Panc1 (cell line): ENCODE data around the gene PPP1R16B. TPM values are rescaled to one million over a fixed set of nuclear protein-coding genes. Genes with fewer than 3 reads are reported as not detected.

Source experiments
- ATAC-seq: fragments of 200-7000 bp; cut with Tn5 transposase; 2 replicates; pipeline ENCODE4 v1.9.1; 2020; ENCODE audit warnings: mild to moderate bottlenecking, moderate library complexity
- BruUV-seq: library from RNA; stranded (reverse); fragments of 400-500 nt; replicated peaks from 2 replicates; lab custom pipeline; 2021; lab: Mats Ljungman, UMichigan
- CTCF ChIA-PET: fragments of 300-600 bp; sonication (Branson Sonifier 250); formaldehyde crosslinking; loops from one replicate; lab custom pipeline; 2022; ENCODE audit warnings: antibody characterized with exemption; lab: Charles Lee
- POLR2A ChIA-PET: fragments of 300-600 bp; sonication (Branson Sonifier 250); formaldehyde crosslinking; loops from one replicate; lab custom pipeline; 2022; ENCODE audit warnings: antibody characterized with exemption; lab: Charles Lee
- DNase-seq: peaks from one replicate; pipeline ENCODE4 v3.0.0-alpha.2; 2010; ENCODE audit warnings: low read depth, low spot score
- H3K27ac ChIP-seq: 2 replicates; pipeline ENCODE4 v1.5.1; 2011; ENCODE audit warnings: mild to moderate bottlenecking, low read length, inconsistent platforms
- H3K27me3 ChIP-seq: fragments of 200-500 bp; sonication (Bioruptor generic); 2 replicates; pipeline ENCODE4 v1.6.0; 2014; ENCODE audit warnings: low read length, inconsistent platforms; ENCODE audit not compliant: control insufficient read depth, insufficient read depth
- H3K36me3 ChIP-seq: fragments of 200-500 bp; sonication (Bioruptor generic); 2 replicates; pipeline ENCODE4 v1.5.1; 2014; ENCODE audit warnings: inconsistent platforms, mild to moderate bottlenecking, low read length, moderate library complexity; ENCODE audit not compliant: control insufficient read depth, insufficient read depth
- H3K4me1 ChIP-seq: 2 replicates; pipeline ENCODE4 v1.5.1; 2011; ENCODE audit warnings: inconsistent platforms, mild to moderate bottlenecking, low read length, moderate library complexity; ENCODE audit not compliant: control insufficient read depth, insufficient read depth
- H3K4me3 ChIP-seq, 2 experiments: 2 replicates each; pipeline ENCODE4 v1.5.1; 2011 to 2012; ENCODE audit warnings: low read depth in 2 of 2, low read length in 2 of 2, mild to moderate bottlenecking in 2 of 2, inconsistent platforms in 1 of 2, moderate library complexity in 1 of 2
- H3K9me3 ChIP-seq: fragments of 200-500 bp; sonication (Bioruptor generic); 2 replicates; pipeline ENCODE4 v1.5.1; 2014; ENCODE audit warnings: low read depth, mild to moderate bottlenecking, inconsistent platforms, low read length, moderate library complexity; ENCODE audit not compliant: control insufficient read depth, insufficient read depth
- POLR2AphosphoS5 ChIP-seq: IDR thresholded peaks from 2 replicates; pipeline ENCODE4 v1.6.1; 2012; ENCODE audit warnings: mild to moderate bottlenecking, low read depth, low read length, moderate library complexity
- SIN3A ChIP-seq: IDR thresholded peaks from 2 replicates; pipeline ENCODE4 v1.6.1; 2012; ENCODE audit warnings: low read depth, mild to moderate bottlenecking, low read length, moderate library complexity, borderline replicate concordance; ENCODE audit not compliant: insufficient read depth
- TCF7L2 ChIP-seq: IDR thresholded peaks from 2 replicates; pipeline ENCODE4 v1.6.1; 2011; ENCODE audit warnings: mild to moderate bottlenecking, low read depth, low read length, inconsistent platforms
- in situ Hi-C: cut with HindIII; loops from 2 replicates; pipeline ENCODE4 v1.10.0; 2016; ENCODE audit warnings: low sequenced_read_pairs, low pct_unique_long_range_greater_than_20kb
- intact Hi-C: fragments of 100-400 bp; cut with micrococcal nuclease; formaldehyde crosslinking; loops from one replicate; pipeline ENCODE4 v1.10.0; 2022; ENCODE audit not compliant: unreplicated experiment
- total RNA-seq: library from RNA; stranded (reverse); gene quantifications from one replicate; pipeline ENCODE4 v1.2.1, GENCODE V29; 2021; ENCODE audit not compliant: unreplicated experiment
- TF ChIP-seq, protein P1 (sequence below), 2 experiments: IDR thresholded peaks; 2 replicates each; pipeline ENCODE4 v1.6.1; 2011 to 2012; ENCODE audit warnings: low read depth in 2 of 2, control low read depth in 1 of 2, low read length in 1 of 2, mild to moderate bottlenecking in 1 of 2, moderate library complexity in 1 of 2; ENCODE audit not compliant: insufficient read depth in 1 of 2
- TF ChIP-seq, protein P2 (sequence below): fragments of 450-650 bp; IDR thresholded peaks from 2 replicates; pipeline ENCODE4 v1.5.1; 2017; ENCODE audit warnings: mild to moderate bottlenecking

PPP1R16B gene
- total RNA-seq, 1 experiment from 2014 or later: 0.92 TPM

DNA sequence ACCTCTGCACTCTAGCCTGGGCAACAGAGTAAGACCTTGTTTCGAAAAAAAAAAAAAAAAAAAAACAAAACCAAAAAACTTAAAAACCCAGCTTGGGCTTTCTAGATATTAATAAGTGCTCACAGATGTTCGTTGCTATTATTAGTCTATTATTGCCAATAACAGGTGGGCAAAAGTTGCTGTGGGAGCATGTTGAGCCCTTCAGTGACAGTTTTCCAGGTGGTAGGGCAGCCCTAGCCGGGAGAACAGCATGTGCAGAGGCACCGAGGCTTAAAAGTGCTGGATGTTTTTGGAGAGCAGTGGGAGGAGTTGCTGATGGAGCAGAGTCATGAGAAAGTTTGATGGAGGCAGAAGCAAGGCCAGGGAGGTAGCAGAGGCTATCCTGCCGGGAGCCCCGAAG is 4.4 kb downstream of the PPP1R16B start:
- ChIA-PET CTCF (no interaction called here), POLR2A (no interaction called here)
- in situ Hi-C loops (no loop called here), intact Hi-C loops (no loop called here)
- H3K9me3 ChIP-seq: no peaks in the 10 kb centered on the region
- no peak for TF ChIP-seq POLR2AphosphoS5
- TF ChIP-seq SIN3A: no peak
- no peak for TF ChIP-seq TCF7L2
- TF ChIP-seq, protein P1, sequence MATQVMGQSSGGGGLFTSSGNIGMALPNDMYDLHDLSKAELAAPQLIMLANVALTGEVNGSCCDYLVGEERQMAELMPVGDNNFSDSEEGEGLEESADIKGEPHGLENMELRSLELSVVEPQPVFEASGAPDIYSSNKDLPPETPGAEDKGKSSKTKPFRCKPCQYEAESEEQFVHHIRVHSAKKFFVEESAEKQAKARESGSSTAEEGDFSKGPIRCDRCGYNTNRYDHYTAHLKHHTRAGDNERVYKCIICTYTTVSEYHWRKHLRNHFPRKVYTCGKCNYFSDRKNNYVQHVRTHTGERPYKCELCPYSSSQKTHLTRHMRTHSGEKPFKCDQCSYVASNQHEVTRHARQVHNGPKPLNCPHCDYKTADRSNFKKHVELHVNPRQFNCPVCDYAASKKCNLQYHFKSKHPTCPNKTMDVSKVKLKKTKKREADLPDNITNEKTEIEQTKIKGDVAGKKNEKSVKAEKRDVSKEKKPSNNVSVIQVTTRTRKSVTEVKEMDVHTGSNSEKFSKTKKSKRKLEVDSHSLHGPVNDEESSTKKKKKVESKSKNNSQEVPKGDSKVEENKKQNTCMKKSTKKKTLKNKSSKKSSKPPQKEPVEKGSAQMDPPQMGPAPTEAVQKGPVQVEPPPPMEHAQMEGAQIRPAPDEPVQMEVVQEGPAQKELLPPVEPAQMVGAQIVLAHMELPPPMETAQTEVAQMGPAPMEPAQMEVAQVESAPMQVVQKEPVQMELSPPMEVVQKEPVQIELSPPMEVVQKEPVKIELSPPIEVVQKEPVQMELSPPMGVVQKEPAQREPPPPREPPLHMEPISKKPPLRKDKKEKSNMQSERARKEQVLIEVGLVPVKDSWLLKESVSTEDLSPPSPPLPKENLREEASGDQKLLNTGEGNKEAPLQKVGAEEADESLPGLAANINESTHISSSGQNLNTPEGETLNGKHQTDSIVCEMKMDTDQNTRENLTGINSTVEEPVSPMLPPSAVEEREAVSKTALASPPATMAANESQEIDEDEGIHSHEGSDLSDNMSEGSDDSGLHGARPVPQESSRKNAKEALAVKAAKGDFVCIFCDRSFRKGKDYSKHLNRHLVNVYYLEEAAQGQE (IDR thresholded peaks at IDR 0.05; ENCODE audit: insufficient read depth in 1 of 2, low read depth in 2 of 2, low read length in 1 of 2): no peak
- TF ChIP-seq, protein P2, sequence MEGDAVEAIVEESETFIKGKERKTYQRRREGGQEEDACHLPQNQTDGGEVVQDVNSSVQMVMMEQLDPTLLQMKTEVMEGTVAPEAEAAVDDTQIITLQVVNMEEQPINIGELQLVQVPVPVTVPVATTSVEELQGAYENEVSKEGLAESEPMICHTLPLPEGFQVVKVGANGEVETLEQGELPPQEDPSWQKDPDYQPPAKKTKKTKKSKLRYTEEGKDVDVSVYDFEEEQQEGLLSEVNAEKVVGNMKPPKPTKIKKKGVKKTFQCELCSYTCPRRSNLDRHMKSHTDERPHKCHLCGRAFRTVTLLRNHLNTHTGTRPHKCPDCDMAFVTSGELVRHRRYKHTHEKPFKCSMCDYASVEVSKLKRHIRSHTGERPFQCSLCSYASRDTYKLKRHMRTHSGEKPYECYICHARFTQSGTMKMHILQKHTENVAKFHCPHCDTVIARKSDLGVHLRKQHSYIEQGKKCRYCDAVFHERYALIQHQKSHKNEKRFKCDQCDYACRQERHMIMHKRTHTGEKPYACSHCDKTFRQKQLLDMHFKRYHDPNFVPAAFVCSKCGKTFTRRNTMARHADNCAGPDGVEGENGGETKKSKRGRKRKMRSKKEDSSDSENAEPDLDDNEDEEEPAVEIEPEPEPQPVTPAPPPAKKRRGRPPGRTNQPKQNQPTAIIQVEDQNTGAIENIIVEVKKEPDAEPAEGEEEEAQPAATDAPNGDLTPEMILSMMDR: no peak
- no peaks in the 10 kb centered on the region for H3K36me3 ChIP-seq
- H3K27me3 ChIP-seq: peaks cover 14% of the 10 kb centered on the region
- no peak overlapping the region for H3K27ac ChIP-seq
- DNase-seq (no peak), ATAC-seq (no peak)
- BruUV-seq: no TSS peak
- H3K4me3 ChIP-seq: no peak overlapping the region
- H3K4me1 ChIP-seq: no peaks in the 10 kb centered on the region

DNA sequence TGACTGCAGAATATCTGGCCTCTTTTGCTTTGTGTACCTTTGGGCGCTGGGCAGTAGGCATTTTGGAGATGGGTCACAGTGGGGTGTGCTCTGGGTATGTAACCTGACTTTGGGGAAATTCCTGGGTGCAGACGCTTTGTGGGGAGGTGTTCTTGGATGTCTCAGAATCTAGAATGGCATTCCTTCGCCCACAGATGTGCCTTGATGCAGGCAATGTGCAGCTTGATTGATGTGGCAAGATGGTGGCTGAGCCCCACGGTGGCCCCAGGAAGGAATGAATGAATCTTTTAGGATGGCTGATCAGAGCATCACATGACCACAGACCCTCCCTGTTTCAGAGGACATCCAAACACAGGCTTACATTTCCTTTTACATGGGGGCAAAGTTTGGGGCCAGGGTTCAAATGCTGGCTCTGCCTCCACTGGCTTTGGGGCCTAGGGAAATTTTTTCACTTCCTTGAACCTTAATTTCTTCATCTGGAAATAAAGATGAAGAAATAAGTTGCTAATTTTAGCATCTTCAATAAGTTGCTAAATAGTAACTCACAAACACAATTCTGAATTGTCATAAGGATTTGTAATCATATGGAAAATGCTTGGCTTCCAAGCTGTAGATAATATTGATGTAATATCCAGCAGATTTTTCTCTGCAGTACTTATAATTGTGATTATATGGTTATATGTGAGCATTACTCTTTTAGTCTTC is 5.6 kb downstream of the PPP1R16B start:
- DNase-seq: no peak
- CTCF ChIA-PET: no interaction called here
- Histone ChIP-seq H3K27ac (no peak overlapping the region), H3K36me3 (no peaks in the 10 kb centered on the region), H3K4me1 (no peaks in the 10 kb centered on the region), H3K9me3 (no peaks in the 10 kb centered on the region), H3K27me3 (peaks cover 20% of the 10 kb centered on the region), H3K4me3 (no peak overlapping the region)
- TF ChIP-seq POLR2AphosphoS5 (no peak), SIN3A (no peak), TCF7L2 (no peak)
- TF ChIP-seq, protein P2: no peak
- TF ChIP-seq, protein P1 (IDR thresholded peaks at IDR 0.05; ENCODE audit: insufficient read depth in 1 of 2, low read depth in 2 of 2, low read length in 1 of 2): no peak
- in situ Hi-C loops (no loop called here), intact Hi-C loops (no loop called here)
- POLR2A ChIA-PET: no interaction called here
- ATAC-seq: no peak
- BruUV-seq: no TSS peak
